Neural progenitor cell (in vitro differentiated cells): ENCODE data around the gene CHD2.
"Not testable (repeated sequence)": the region's sequence is repeated elsewhere in the genome, so short reads cannot be mapped to it uniquely, and the experiment has no call there.

Experiments
- CTCF ChIP-seq: fragments of 200-600 bp; sonication (generic); IDR thresholded peaks from 2 replicates; pipeline ENCODE4 v1.5.1; 2017; ENCODE audit warnings: antibody characterized with exemption, mild to moderate bottlenecking
- EZH2 ChIP-seq: fragments of 200-600 bp; sonication (generic); IDR thresholded peaks from 2 replicates; pipeline ENCODE4 v1.6.1; 2017; ENCODE audit warnings: antibody characterized with exemption, mild to moderate bottlenecking, moderate library complexity

- TF ChIP-seq CTCF, EZH2: not testable (repeated sequence)
Measured at GRCh38 chr15:93032515-93033206, 132.5 kb downstream of the CHD2 start.
